GM12872 (cell line): ENCODE measurements around the gene VPS54.

Source experiments
- TF ChIP-seq, protein P1 (sequence below): IDR thresholded peaks from 3 replicates; pipeline ENCODE4 v1.5.1; 2011; ENCODE audit warnings: low read depth, mild to moderate bottlenecking, low read length, moderate library complexity; ENCODE audit not compliant: insufficient read depth

Gene VPS54

DNA sequence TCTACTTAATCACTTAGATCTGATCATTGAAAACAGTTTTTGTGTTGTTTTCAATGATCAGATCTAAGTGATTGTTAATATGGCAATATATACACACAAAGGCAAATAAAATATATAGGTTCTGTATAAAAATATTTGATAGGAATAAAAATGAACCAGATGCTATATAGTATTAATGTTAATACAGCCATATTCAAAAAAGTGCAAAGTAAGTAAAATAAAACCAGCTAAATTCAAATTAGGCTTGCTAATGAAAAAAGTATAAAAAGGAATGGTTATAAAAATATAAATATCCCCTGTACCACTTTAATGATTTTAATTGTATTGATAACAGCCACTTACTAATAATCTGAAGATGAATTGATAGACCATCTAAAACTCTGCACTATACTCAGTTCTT, 38.4 kb downstream of the VPS54 start:
- TF ChIP-seq, protein P1, sequence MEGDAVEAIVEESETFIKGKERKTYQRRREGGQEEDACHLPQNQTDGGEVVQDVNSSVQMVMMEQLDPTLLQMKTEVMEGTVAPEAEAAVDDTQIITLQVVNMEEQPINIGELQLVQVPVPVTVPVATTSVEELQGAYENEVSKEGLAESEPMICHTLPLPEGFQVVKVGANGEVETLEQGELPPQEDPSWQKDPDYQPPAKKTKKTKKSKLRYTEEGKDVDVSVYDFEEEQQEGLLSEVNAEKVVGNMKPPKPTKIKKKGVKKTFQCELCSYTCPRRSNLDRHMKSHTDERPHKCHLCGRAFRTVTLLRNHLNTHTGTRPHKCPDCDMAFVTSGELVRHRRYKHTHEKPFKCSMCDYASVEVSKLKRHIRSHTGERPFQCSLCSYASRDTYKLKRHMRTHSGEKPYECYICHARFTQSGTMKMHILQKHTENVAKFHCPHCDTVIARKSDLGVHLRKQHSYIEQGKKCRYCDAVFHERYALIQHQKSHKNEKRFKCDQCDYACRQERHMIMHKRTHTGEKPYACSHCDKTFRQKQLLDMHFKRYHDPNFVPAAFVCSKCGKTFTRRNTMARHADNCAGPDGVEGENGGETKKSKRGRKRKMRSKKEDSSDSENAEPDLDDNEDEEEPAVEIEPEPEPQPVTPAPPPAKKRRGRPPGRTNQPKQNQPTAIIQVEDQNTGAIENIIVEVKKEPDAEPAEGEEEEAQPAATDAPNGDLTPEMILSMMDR = no peak

DNA sequence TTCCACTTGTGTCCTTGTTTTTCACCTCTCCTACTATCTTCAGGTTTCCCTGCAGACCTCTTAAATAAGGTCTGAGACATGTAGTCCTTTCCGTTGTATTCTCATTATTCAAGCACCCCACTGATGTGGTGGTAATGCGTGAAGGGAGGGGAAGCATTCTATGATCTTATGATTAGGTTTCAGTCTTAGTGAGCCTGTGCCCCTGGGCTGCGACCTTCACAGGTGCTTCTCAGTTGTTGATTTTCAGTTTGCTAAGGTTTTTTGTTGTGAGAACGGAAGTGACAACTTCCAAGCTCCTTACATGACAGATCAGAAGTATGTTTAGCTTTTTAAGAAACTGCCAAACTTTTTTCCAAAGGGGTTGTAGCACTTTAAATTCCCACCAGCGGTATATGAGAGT, 41.3 kb downstream of the VPS54 start:
- TF ChIP-seq, protein P1 = no peak

DNA sequence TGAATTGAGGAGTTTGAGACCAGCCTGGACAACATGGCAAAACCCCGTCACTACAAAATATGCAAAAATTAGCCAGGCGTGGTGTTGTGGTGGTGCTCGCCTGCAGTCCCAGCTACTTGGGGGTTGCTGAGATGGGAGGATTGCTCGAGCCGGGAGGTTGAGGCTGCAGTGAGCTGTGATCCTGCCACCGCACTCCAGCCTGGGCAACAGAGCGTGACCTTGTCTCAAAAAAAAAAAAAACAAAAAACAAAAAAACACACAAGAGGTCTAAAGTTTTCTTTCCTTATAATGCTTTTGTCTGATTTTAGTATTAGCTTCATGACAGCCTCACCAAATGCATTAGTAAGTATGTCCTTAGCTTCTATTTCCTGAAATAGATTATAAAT, 43.1 kb downstream of the VPS54 start:
- TF ChIP-seq, protein P1 = no peak

DNA sequence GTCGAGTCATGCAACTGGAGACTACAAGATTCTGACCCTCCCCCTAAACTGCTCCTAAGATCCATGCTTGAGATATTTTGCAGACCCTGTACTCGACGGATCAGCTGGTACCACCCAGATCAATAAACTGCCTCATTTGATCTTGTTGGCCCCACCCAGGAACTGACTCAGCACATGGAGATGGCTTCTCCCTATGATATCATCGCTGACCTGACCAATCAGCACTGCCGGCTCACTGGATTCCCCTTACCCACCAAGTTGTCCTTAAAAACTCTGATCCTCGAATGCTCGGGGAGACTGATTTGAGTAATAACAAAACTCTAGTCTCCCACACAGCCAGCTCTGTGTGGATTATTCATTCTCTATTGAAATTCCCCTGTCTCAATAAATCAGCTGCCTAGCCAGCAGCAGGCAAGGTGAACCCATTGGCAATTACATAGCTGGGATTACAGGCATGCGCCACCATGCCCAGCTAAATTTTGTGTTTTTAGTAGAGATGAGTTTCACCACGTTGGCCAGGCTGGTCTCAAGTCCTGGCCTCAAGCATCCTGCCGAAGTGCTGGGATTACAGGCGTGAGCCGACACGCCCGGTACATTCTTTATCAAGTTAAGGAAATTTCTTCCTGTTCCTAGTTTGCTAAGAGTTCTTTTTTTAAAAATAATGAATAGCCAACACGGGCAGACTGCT, 43.6 kb downstream of the VPS54 start:
- TF ChIP-seq, protein P1 = no peak

DNA sequence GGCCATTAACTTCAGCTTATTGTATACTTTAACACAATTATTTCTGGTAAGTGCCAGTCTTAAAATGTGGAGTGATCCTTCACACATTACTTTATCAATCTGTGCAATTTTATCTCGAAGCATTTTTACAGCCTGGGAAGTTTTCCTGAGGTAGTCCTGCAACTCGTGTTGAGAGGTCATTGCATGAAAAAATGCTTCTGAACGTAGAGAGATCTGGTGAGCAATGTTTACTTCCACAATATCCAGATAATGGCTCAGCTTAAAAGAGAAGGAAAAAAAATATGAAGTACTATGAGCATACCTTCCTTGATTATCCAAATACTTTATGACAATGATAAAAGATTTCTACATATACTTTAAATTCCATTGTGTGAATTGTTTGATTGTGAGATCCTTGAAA, 57.0 kb downstream of the VPS54 start:
- TF ChIP-seq, protein P1 = no peak

DNA sequence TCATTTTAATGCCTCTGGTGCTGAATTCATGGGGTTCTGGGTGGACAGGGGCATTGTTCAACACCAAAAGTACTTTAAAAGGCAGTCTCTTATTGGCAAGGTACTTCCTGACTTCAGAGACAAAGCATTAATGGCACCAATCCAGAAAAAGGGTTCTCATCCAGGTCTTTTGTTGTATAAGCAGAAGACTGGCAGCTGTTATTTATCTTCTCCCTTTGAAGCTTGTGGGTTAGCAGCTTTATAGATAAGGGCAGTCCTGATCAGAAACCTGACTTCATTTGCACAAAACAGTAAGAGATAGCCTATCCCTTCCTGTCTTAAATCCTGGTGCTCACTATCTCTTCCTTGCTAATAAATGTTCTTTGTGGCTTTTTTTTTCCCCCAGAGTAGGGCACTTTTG, 68.8 kb downstream of the VPS54 start:
- TF ChIP-seq, protein P1 = no peak

DNA sequence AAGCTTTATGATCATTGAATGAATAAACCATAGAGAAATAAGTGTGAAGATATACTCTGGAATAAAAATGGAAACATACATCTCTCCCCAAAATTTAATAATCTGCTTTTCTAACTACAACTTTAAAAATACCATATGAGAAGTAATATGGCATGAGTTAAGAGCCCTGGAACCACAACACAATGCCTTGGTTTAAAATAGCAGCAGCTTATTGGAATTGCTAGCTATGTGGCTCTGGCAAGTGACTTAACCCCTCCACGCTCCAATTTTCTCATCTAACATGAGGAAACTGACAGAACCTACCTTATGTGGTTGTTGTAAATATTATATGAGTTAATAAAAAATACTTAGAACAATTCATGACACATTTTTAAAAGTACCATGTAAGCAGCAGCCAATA, 76.4 kb downstream of the VPS54 start:
- TF ChIP-seq, protein P1 = no peak
